Keratinocyte (primary cell): ENCODE data around the gene ARHGAP1.

ENCODE experiments used
- EZH2 ChIP-seq: IDR thresholded peaks from one replicate; pipeline ENCODE4 v1.6.1; 2012; ENCODE audit warnings: inconsistent platforms, mild to moderate bottlenecking, low read length, moderate library complexity
- TF ChIP-seq, protein P1 (sequence below), 3 experiments: IDR thresholded peaks in 1 of 3; conservative IDR thresholded peaks in 1 of 3; optimal IDR thresholded peaks in 1 of 3; 2 replicates in 2 of 3; 3 replicates in 1 of 3; pipeline versions ENCODE3 to v1.5.1; 2011; ENCODE audit warnings: low read length in 3 of 3, mild to moderate bottlenecking in 3 of 3, moderate library complexity in 2 of 3, control low read depth in 1 of 3, inconsistent platforms in 1 of 3; ENCODE audit not compliant: insufficient read depth in 2 of 3; ENCODE audit errors: extremely low read depth in 1 of 3

DNA sequence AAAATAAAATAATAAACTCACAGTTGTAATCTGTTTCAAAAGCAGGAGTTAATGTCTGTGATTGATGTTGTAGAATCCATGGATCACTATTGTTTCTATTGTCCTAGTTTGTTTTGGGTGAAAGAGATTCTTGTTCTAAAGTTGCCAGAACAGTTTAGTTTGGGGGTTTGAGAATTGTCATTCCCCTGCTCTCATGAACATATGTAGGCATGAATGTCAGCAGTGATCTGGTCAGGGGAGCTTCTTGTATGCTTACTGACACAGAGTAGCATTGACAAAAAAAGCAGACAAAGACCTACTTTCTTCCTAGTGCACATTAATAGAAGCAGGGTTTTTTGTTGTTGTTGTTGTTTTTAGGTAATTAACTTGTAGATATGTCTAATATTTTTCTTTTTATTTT, 38.6 kb downstream of the ARHGAP1 start:
- TF ChIP-seq, protein P1, sequence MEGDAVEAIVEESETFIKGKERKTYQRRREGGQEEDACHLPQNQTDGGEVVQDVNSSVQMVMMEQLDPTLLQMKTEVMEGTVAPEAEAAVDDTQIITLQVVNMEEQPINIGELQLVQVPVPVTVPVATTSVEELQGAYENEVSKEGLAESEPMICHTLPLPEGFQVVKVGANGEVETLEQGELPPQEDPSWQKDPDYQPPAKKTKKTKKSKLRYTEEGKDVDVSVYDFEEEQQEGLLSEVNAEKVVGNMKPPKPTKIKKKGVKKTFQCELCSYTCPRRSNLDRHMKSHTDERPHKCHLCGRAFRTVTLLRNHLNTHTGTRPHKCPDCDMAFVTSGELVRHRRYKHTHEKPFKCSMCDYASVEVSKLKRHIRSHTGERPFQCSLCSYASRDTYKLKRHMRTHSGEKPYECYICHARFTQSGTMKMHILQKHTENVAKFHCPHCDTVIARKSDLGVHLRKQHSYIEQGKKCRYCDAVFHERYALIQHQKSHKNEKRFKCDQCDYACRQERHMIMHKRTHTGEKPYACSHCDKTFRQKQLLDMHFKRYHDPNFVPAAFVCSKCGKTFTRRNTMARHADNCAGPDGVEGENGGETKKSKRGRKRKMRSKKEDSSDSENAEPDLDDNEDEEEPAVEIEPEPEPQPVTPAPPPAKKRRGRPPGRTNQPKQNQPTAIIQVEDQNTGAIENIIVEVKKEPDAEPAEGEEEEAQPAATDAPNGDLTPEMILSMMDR (optimal IDR thresholded peaks at IDR 0.05 in 1 of 3, IDR thresholded peaks at IDR 0.05 in 1 of 3, conservative IDR thresholded peaks at IDR 0.05 in 1 of 3; ENCODE audit: extremely low read depth in 1 of 3, insufficient read depth in 2 of 3, low read length in 3 of 3), result no peak
- no peak for TF ChIP-seq EZH2
